Measurements from ENCODE around the gene YIPF6. TPM values are rescaled to one million over a fixed set of nuclear protein-coding genes. Genes with fewer than 3 reads are reported as not detected.

Gene YIPF6
- polyA plus RNA-seq, 1 of the 3 experiments (the other 2 are of a cell fraction) = 15.0 TPM

DNA sequence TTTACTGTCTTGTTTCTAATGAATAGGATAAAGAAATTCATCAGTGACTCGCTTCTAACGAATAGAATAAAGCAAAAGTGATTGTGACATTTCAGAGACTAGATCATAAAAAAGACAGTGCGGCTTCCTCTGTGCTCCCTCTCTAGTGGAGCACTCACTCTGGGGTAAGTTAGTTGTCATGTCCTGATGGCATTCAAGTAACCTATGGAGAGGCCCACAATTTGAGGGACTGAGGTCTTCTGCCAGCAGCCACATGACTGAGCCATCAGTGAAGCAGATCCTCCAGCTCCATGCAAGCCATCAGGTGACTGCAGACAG is 72.4 kb downstream of the YIPF6 start:
- Histone ChIP-seq H3K4me1 (ENCODE audit: control insufficient read depth in 1 of 2, insufficient read depth in 2 of 2, low read depth in 1 of 2, low read length in 1 of 2) (no peaks in the 10 kb centered on the region), H4K20me1 (ENCODE audit: insufficient read depth) (no peaks in the 10 kb centered on the region), H3K36me3 (replicated peaks in 1 of 2; ENCODE audit: control insufficient read depth in 1 of 2, insufficient read depth in 2 of 2, low read length in 1 of 2) (no peaks in the 10 kb centered on the region), H3F3A (replicated peaks; ENCODE audit: insufficient read depth) (no peaks in the 10 kb centered on the region), H3K9ac (no peak overlapping the region), H3K4me3 (ENCODE audit: low read depth in 2 of 2, low read length in 1 of 2) (no peak overlapping the region), H3K27ac (ENCODE audit: low read depth in 2 of 2, low read length in 1 of 2) (no peak overlapping the region), H2AFZ (ENCODE audit: low read depth) (no peak overlapping the region), H3K79me2 (ENCODE audit: insufficient read depth) (no peaks in the 10 kb centered on the region), H3K4me2 (no peak overlapping the region), H3K27me3 (ENCODE audit: insufficient read depth) (peaks cover 15% of the 10 kb centered on the region; the same call in 1 of the 2 replicates), H3K9me2 (no peaks in the 10 kb centered on the region), H3K9me3 (no peaks in the 10 kb centered on the region)
- ChIA-PET CTCF (no interaction called here), POLR2A (no interaction called here)
- TF ChIP-seq, protein P1, sequence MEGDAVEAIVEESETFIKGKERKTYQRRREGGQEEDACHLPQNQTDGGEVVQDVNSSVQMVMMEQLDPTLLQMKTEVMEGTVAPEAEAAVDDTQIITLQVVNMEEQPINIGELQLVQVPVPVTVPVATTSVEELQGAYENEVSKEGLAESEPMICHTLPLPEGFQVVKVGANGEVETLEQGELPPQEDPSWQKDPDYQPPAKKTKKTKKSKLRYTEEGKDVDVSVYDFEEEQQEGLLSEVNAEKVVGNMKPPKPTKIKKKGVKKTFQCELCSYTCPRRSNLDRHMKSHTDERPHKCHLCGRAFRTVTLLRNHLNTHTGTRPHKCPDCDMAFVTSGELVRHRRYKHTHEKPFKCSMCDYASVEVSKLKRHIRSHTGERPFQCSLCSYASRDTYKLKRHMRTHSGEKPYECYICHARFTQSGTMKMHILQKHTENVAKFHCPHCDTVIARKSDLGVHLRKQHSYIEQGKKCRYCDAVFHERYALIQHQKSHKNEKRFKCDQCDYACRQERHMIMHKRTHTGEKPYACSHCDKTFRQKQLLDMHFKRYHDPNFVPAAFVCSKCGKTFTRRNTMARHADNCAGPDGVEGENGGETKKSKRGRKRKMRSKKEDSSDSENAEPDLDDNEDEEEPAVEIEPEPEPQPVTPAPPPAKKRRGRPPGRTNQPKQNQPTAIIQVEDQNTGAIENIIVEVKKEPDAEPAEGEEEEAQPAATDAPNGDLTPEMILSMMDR (IDR thresholded peaks at IDR 0.05) = no peak
- no peak for TF ChIP-seq TEAD4 (IDR thresholded peaks at IDR 0.05; ENCODE audit: borderline replicate concordance, insufficient read depth)
- TF ChIP-seq POLR2AphosphoS5 (IDR thresholded peaks at IDR 0.05; ENCODE audit: low read depth, low read length) = no peak
- TF ChIP-seq, protein P2, sequence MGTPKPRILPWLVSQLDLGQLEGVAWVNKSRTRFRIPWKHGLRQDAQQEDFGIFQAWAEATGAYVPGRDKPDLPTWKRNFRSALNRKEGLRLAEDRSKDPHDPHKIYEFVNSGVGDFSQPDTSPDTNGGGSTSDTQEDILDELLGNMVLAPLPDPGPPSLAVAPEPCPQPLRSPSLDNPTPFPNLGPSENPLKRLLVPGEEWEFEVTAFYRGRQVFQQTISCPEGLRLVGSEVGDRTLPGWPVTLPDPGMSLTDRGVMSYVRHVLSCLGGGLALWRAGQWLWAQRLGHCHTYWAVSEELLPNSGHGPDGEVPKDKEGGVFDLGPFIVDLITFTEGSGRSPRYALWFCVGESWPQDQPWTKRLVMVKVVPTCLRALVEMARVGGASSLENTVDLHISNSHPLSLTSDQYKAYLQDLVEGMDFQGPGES (IDR thresholded peaks at IDR 0.05; ENCODE audit: low read depth, low read length) = no peak
- TF ChIP-seq, protein P3, sequence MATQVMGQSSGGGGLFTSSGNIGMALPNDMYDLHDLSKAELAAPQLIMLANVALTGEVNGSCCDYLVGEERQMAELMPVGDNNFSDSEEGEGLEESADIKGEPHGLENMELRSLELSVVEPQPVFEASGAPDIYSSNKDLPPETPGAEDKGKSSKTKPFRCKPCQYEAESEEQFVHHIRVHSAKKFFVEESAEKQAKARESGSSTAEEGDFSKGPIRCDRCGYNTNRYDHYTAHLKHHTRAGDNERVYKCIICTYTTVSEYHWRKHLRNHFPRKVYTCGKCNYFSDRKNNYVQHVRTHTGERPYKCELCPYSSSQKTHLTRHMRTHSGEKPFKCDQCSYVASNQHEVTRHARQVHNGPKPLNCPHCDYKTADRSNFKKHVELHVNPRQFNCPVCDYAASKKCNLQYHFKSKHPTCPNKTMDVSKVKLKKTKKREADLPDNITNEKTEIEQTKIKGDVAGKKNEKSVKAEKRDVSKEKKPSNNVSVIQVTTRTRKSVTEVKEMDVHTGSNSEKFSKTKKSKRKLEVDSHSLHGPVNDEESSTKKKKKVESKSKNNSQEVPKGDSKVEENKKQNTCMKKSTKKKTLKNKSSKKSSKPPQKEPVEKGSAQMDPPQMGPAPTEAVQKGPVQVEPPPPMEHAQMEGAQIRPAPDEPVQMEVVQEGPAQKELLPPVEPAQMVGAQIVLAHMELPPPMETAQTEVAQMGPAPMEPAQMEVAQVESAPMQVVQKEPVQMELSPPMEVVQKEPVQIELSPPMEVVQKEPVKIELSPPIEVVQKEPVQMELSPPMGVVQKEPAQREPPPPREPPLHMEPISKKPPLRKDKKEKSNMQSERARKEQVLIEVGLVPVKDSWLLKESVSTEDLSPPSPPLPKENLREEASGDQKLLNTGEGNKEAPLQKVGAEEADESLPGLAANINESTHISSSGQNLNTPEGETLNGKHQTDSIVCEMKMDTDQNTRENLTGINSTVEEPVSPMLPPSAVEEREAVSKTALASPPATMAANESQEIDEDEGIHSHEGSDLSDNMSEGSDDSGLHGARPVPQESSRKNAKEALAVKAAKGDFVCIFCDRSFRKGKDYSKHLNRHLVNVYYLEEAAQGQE (IDR thresholded peaks at IDR 0.05; ENCODE audit: low read depth, low read length) = no peak
- TF ChIP-seq, protein P4, sequence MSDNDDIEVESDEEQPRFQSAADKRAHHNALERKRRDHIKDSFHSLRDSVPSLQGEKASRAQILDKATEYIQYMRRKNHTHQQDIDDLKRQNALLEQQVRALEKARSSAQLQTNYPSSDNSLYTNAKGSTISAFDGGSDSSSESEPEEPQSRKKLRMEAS (IDR thresholded peaks at IDR 0.05; ENCODE audit: low read depth) = no peak
- TF ChIP-seq JUND (IDR thresholded peaks at IDR 0.05) = no peak
- TF ChIP-seq, protein P5, sequence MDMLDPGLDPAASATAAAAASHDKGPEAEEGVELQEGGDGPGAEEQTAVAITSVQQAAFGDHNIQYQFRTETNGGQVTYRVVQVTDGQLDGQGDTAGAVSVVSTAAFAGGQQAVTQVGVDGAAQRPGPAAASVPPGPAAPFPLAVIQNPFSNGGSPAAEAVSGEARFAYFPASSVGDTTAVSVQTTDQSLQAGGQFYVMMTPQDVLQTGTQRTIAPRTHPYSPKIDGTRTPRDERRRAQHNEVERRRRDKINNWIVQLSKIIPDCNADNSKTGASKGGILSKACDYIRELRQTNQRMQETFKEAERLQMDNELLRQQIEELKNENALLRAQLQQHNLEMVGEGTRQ (IDR thresholded peaks at IDR 0.05; ENCODE audit: borderline replicate concordance, low read depth, low read length) = no peak
- 32% methylated on average over 3 of the region's 3 CpGs for WGBS (ENCODE audit: low lambda C conversion rate)
- no peak for DNase-seq
